CD4-positive, alpha-beta T cell (primary cell): ENCODE measurements around the gene ARL5C. TPM values are rescaled to one million over a fixed set of nuclear protein-coding genes. Genes with fewer than 3 reads are reported as not detected.

Source experiments
- ATAC-seq: fragments of 200-7000 bp; cut with Tn5 transposase; one replicate; pipeline ENCODE4 v1.10.0; 2022; ENCODE audit warnings: mild to moderate bottlenecking; ENCODE audit not compliant: poor library complexity
- CTCF ChIA-PET: fragments of 350-600 bp; sonication (Branson Sonifier 250); formaldehyde crosslinking; loops from one replicate; lab custom pipeline; 2021; ENCODE audit warnings: antibody characterized with exemption, inconsistent platforms; lab: Charles Lee
- POLR2A ChIA-PET: fragments of 350-600 bp; sonication (Branson Sonifier 250); formaldehyde crosslinking; loops from one replicate; lab custom pipeline; 2021; ENCODE audit warnings: antibody characterized with exemption, inconsistent platforms; lab: Charles Lee
- DNase-seq, 14 experiments: peaks; one replicate each; pipeline ENCODE4 v3.0.0-alpha.2; 2013 to 2020; ENCODE audit warnings: mixed read lengths in 2 of 14
- H3K27ac ChIP-seq, 2 donors: one replicate each; pipeline versions ENCODE4 v1.5.1 to v1.7.0; 2013; ENCODE audit warnings: low read length in 2 of 2, low read depth in 1 of 2, mild to moderate bottlenecking in 1 of 2
- H3K27me3 ChIP-seq, 2 experiments: 1 replicate in 1 of 2; 2 replicates in 1 of 2; pipeline versions ENCODE4 v1.6.1 to v1.7.0; 2013; ENCODE audit warnings: low read length in 2 of 2, control low read depth in 1 of 2, mild to moderate bottlenecking in 1 of 2, moderate library complexity in 1 of 2; ENCODE audit not compliant: insufficient read depth in 2 of 2, control insufficient read depth in 1 of 2
- H3K36me3 ChIP-seq: one replicate; pipeline ENCODE4 v1.6.1; 2013; ENCODE audit warnings: low read length, control low read depth; ENCODE audit not compliant: insufficient read depth
- H3K4me1 ChIP-seq: one replicate; pipeline ENCODE4 v1.6.1; 2013; ENCODE audit warnings: low read length, control low read depth; ENCODE audit not compliant: insufficient read depth
- H3K4me3 ChIP-seq: one replicate; pipeline ENCODE4 v1.5.1; 2013; ENCODE audit warnings: mild to moderate bottlenecking, low read length, moderate library complexity
- H3K9me3 ChIP-seq, 2 experiments: 1 replicate in 1 of 2; 2 replicates in 1 of 2; pipeline versions ENCODE4 v1.6.1 to v1.7.0; 2013; ENCODE audit warnings: low read length in 2 of 2, mild to moderate bottlenecking in 2 of 2, control low read depth in 1 of 2, moderate library complexity in 1 of 2; ENCODE audit not compliant: control insufficient read depth in 1 of 2, insufficient read depth in 1 of 2
- H3K27ac Mint-ChIP-seq: one replicate; pipeline ENCODE4 v1.8.0; 2020; ENCODE audit warnings: mixed read lengths
- H3K27me3 Mint-ChIP-seq: one replicate; pipeline ENCODE4 v1.8.0; 2021; ENCODE audit warnings: mixed read lengths
- H3K36me3 Mint-ChIP-seq: one replicate; pipeline ENCODE4 v1.8.0; 2021; ENCODE audit warnings: low read depth, mixed read lengths
- H3K4me1 Mint-ChIP-seq: one replicate; pipeline ENCODE4 v1.8.0; 2021; ENCODE audit warnings: low read depth, mixed read lengths
- H3K4me3 Mint-ChIP-seq: one replicate; pipeline ENCODE4 v1.8.0; 2020; ENCODE audit warnings: mild to moderate bottlenecking, mixed read lengths
- H3K9me3 Mint-ChIP-seq: one replicate; pipeline ENCODE4 v1.8.0; 2020; ENCODE audit warnings: mixed read lengths
- intact Hi-C, 2 experiments: fragments of 100-400 bp; cut with DNase I in 1 of 2; cut with micrococcal nuclease in 1 of 2; formaldehyde crosslinking; loops; one replicate each; pipeline versions ENCODE4 v1.15.1 to v1.9.0; 2023 to 2025; cut with DNase I, micrococcal nuclease
- total RNA-seq, 174 experiments: library from RNA in 2 of 174; stranded (reverse) in 2 of 174; gene quantifications; one replicate each; pipeline ENCODE4 v1.2.3 and lab custom pipeline; 2021 to 2026
- TF ChIP-seq, protein P1 (sequence below): fragments of 200-600 bp; IDR thresholded peaks from one replicate; pipeline ENCODE4 v1.8.0; 2022; ENCODE audit warnings: antibody characterized with exemption, mild to moderate bottlenecking

ARL5C gene
- total RNA-seq, 2 experiments from 2014 or later, result not detected

GRCh38 chr17:39114723-39115122 is 51.2 kb downstream of the ARL5C start:
- H3K27me3 ChIP-seq, result no peaks in the 10 kb centered on the region
- H3K4me1 ChIP-seq, result no peaks in the 10 kb centered on the region
- no peak overlapping the region for H3K27ac ChIP-seq
- intact Hi-C loops, result no loop called here
- H3K27me3 Mint-ChIP-seq, result no peaks in the 10 kb centered on the region
- H3K36me3 ChIP-seq, result no peaks in the 10 kb centered on the region
- no peak for DNase-seq
- H3K9me3 ChIP-seq, result no peaks in the 10 kb centered on the region
- no peak overlapping the region for H3K27ac Mint-ChIP-seq
- TF ChIP-seq, protein P1, sequence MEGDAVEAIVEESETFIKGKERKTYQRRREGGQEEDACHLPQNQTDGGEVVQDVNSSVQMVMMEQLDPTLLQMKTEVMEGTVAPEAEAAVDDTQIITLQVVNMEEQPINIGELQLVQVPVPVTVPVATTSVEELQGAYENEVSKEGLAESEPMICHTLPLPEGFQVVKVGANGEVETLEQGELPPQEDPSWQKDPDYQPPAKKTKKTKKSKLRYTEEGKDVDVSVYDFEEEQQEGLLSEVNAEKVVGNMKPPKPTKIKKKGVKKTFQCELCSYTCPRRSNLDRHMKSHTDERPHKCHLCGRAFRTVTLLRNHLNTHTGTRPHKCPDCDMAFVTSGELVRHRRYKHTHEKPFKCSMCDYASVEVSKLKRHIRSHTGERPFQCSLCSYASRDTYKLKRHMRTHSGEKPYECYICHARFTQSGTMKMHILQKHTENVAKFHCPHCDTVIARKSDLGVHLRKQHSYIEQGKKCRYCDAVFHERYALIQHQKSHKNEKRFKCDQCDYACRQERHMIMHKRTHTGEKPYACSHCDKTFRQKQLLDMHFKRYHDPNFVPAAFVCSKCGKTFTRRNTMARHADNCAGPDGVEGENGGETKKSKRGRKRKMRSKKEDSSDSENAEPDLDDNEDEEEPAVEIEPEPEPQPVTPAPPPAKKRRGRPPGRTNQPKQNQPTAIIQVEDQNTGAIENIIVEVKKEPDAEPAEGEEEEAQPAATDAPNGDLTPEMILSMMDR, result no peak
- no peak overlapping the region for H3K4me3 ChIP-seq
- CTCF ChIA-PET, result no interaction called here
- H3K4me3 Mint-ChIP-seq, result no peak overlapping the region
- H3K36me3 Mint-ChIP-seq, result peaks cover 3% of the 10 kb centered on the region
- peaks cover 8% of the 10 kb centered on the region for H3K4me1 Mint-ChIP-seq
- ATAC-seq, result no peak
- H3K9me3 Mint-ChIP-seq, result no peaks in the 10 kb centered on the region
- POLR2A ChIA-PET, result interaction anchor here (1.0 to 1.2 kb wide), 2 partner anchors 15 to 22 kb away, joined by 3 read pairs; no protein-coding TSS in a partner anchor

- no peak overlapping the region for H3K4me3 Mint-ChIP-seq
- H3K27ac Mint-ChIP-seq, result no peak overlapping the region
- no peaks in the 10 kb centered on the region for H3K27me3 Mint-ChIP-seq
- H3K36me3 ChIP-seq, result no peaks in the 10 kb centered on the region
- H3K4me1 Mint-ChIP-seq, result peaks cover 8% of the 10 kb centered on the region
- no peaks in the 10 kb centered on the region for H3K9me3 Mint-ChIP-seq
- POLR2A ChIA-PET, result interaction anchor here (1.0 kb wide), 1 partner anchor 21 kb away, joined by 3 read pairs; no protein-coding TSS in a partner anchor
- TF ChIP-seq, protein P1, result no peak
- no peak overlapping the region for H3K4me3 ChIP-seq
- H3K27me3 ChIP-seq, result no peaks in the 10 kb centered on the region
- H3K27ac ChIP-seq, result no peak overlapping the region
- CTCF ChIA-PET, result no interaction called here
- no peaks in the 10 kb centered on the region for H3K9me3 ChIP-seq
- intact Hi-C loops, result no loop called here
- no peaks in the 10 kb centered on the region for H3K4me1 ChIP-seq
- no peak for DNase-seq
- no peak for ATAC-seq
- peaks cover 3% of the 10 kb centered on the region for H3K36me3 Mint-ChIP-seq
Observed at GRCh38 chr17:39113871-39114270, 52.1 kb downstream of the ARL5C start.

- Mint-ChIP-seq H3K4me3 (no peak overlapping the region), H3K27ac (no peak overlapping the region), H3K27me3 (no peaks in the 10 kb centered on the region), H3K4me1 (peaks cover 4% of the 10 kb centered on the region), H3K36me3 (peaks cover 9% of the 10 kb centered on the region), H3K9me3 (no peaks in the 10 kb centered on the region)
- ChIA-PET CTCF (no interaction called here), POLR2A (no interaction called here)
- Histone ChIP-seq H3K4me1 (no peaks in the 10 kb centered on the region), H3K4me3 (no peak overlapping the region), H3K27ac (no peak overlapping the region), H3K27me3 (no peaks in the 10 kb centered on the region), H3K36me3 (no peaks in the 10 kb centered on the region), H3K9me3 (no peaks in the 10 kb centered on the region)
- ATAC-seq (no peak), DNase-seq (no peak)
- TF ChIP-seq, protein P1, result no peak
- intact Hi-C loops, result no loop called here
Observed at GRCh38 chr17:39110435-39111136, 55.4 kb downstream of the ARL5C start.
